Karpas-422 (cell line): ENCODE data around the gene DPH1. TPM values are rescaled to one million over a fixed set of nuclear protein-coding genes. Genes with fewer than 3 reads are reported as not detected.
"Not testable (repeated sequence)": the region's sequence is repeated elsewhere in the genome, so short reads cannot be mapped to it uniquely, and the experiment has no call there.

Experiments used
- DNase-seq: peaks from one replicate; pipeline ENCODE4 v3.0.0-alpha.2; 2015
- H2AFZ ChIP-seq: fragments of 200-600 bp; sonication (generic); 2 replicates; pipeline ENCODE4 v1.6.1; 2014; ENCODE audit warnings: antibody characterized with exemption, low read length, mixed read lengths
- H3K27ac ChIP-seq: fragments of 200-600 bp; sonication (generic); 2 replicates; pipeline ENCODE4 v1.5.1; 2014; ENCODE audit warnings: mild to moderate bottlenecking, low read length, moderate library complexity
- H3K27me3 ChIP-seq: fragments of 200-600 bp; sonication (generic); 2 replicates; pipeline ENCODE4 v1.6.1; 2014; ENCODE audit warnings: low read length, mixed read lengths
- H3K36me3 ChIP-seq: fragments of 200-600 bp; sonication (generic); 2 replicates; pipeline ENCODE4 v1.6.1; 2014; ENCODE audit warnings: low read length, mixed read lengths; ENCODE audit not compliant: insufficient read depth
- H3K4me1 ChIP-seq: fragments of 200-600 bp; sonication (generic); 2 replicates; pipeline ENCODE4 v1.6.1; 2014; ENCODE audit warnings: mild to moderate bottlenecking, low read length, mixed read lengths
- H3K4me2 ChIP-seq: fragments of 200-600 bp; sonication (generic); 2 replicates; pipeline ENCODE4 v1.6.1; 2014; ENCODE audit warnings: low read length, low read depth, mild to moderate bottlenecking; ENCODE audit not compliant: poor library complexity, severe bottlenecking
- H3K4me3 ChIP-seq: fragments of 200-600 bp; sonication (generic); 2 replicates; pipeline ENCODE4 v1.5.1; 2014; ENCODE audit warnings: mild to moderate bottlenecking, antibody characterized with exemption, low read length, mixed read lengths
- H3K79me2 ChIP-seq: fragments of 200-600 bp; sonication (generic); 2 replicates; pipeline ENCODE4 v1.6.1; 2014; ENCODE audit warnings: mild to moderate bottlenecking, low read length, mixed read lengths
- H3K9ac ChIP-seq: fragments of 200-600 bp; sonication (generic); 2 replicates; pipeline ENCODE4 v1.6.0; 2014; ENCODE audit warnings: low read length
- H3K9me2 ChIP-seq: fragments of 200-600 bp; sonication (generic), shearing (Covaris generic); replicated peaks from 2 replicates; pipeline ENCODE4 v1.6.0; 2014; ENCODE audit warnings: mild to moderate bottlenecking, low read length, moderate library complexity; ENCODE audit not compliant: insufficient read depth
- H3K9me3 ChIP-seq: fragments of 300-700, 200-600 bp; sonication (generic); 2 replicates; pipeline ENCODE4 v1.6.1; 2014; ENCODE audit warnings: low read length, mixed read lengths
- H4K20me1 ChIP-seq: fragments of 200-600 bp; sonication (generic); 2 replicates; pipeline ENCODE4 v1.6.1; 2014; ENCODE audit warnings: mild to moderate bottlenecking, antibody characterized with exemption, low read length, low read depth; ENCODE audit not compliant: insufficient read depth
- total RNA-seq: library from RNA; depleted of rRNA; stranded (reverse); fragments of >200 nt; shearing (Covaris generic); gene quantifications from 2 replicates; pipeline ENCODE4 v1.2.3, GENCODE V29; 2014; ENCODE audit warnings: low replicate concordance; rRNA removed

DPH1 gene
- 37.5 and 41.9 TPM in 2 replicates for total RNA-seq

DNA sequence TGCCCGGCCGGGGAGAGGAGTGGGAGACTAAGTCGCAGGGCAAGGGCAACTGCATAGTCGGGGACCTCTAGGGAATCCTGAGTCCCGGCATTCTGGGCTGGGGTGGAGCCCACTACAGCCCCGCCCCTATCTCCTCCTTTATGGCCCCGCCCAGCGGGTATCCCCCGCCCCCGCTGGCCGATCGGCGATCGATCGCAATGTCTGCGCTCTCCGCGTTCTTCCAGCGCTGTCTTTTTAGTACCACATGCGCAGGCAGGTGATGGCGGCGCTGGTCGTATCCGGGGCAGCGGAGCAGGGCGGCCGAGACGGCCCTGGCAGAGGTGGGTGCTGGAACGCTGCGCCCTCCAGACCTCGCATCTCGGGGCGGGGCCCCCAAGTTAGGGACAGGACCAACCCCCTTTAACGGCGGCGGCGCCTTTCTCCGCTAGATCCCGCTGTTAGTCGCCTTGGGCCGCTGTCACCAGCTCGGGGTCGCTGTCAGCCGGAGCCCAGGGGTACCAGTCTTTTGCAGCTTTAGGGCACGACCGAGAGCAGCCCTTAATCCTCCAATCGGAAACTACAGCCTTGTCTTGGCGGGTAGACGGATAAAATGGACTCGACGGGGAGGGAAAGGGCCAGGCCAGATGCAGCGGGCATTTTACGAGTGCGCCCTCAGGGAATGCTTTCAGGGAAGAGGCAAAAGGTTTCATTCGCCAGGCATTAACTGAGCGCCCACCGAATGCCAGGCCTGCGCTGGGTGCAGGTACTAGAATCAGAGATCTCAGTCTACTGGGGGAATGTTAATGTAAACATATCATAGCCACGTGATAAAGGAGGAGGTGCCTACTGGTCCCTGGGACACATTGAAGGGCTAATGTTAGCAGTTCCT is at the start of gene DPH1:
Gene DPH1, plus strand, starts transcription at position 243 of the 868 bp plus-strand sequence. Its CDS starts 17 bp downstream, at position 260.
- no peaks in the 10 kb centered on the region for H3K9me2 ChIP-seq
- H3K36me3 ChIP-seq, result no peaks in the 10 kb centered on the region
- H3K27me3 ChIP-seq, result no peaks in the 10 kb centered on the region
- H3K4me2 ChIP-seq, result peak within 1 kb of the TSS; percentile 86
- peak within 1 kb of the TSS; percentile 95 for H2AFZ ChIP-seq
- no peaks in the 10 kb centered on the region for H3K9me3 ChIP-seq
- H3K4me1 ChIP-seq, result peaks cover 51% of the 10 kb centered on the region
- H3K27ac ChIP-seq, result peak within 1 kb of the TSS; percentile 78
- DNase-seq, result peak; percentile 96
- H3K4me3 ChIP-seq, result peak within 1 kb of the TSS; percentile 95
- H3K9ac ChIP-seq, result peak within 1 kb of the TSS; percentile 93
- H4K20me1 ChIP-seq, result peaks cover 9% of the 10 kb centered on the region
- H3K79me2 ChIP-seq, result peaks cover 15% of the 10 kb centered on the region

DNA sequence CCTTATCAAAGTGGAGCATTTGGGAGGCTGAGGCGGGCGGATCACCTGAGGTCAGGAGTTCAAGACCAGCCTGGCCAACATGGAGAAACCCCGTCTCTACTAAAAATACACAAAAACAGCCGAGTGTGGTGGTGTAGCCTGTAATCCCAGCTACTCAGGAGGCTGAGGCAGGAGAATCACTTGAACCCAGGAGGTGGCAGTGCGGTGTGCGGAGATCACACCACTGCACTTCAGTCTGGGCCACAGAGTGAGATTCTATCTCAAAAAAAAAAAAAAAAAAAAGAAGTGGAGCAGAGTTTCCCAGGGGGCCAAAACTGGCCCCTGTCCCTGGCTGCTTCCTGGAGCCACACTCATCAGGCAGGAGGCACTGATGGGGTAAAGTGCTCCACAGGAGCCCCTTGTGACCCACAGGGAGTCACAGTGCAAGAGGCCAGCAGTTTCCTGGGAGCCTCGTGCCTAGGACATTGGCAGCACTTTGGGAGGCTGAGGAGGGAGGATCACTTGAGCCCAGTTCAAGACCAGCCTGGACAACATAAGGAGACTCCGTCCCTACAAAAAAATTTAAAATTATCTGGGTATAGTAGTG is 49.2 kb upstream of the DPH1 start:
- DNase-seq, result no peak
- no peaks in the 10 kb centered on the region for H3K36me3 ChIP-seq
- no peaks in the 10 kb centered on the region for H3K27me3 ChIP-seq
- H3K27ac ChIP-seq, result no peak overlapping the region
- no peaks in the 10 kb centered on the region for H3K9me2 ChIP-seq
- no peak overlapping the region for H3K4me2 ChIP-seq
- H2AFZ ChIP-seq, result no peak overlapping the region
- no peak overlapping the region for H3K9ac ChIP-seq
- H3K79me2 ChIP-seq, result no peaks in the 10 kb centered on the region
- H3K4me1 ChIP-seq, result peaks cover 3% of the 10 kb centered on the region; the same call in 1 of the 2 replicates
- no peaks in the 10 kb centered on the region for H3K9me3 ChIP-seq
- no peaks in the 10 kb centered on the region for H4K20me1 ChIP-seq
- H3K4me3 ChIP-seq, result no peak overlapping the region

DNA sequence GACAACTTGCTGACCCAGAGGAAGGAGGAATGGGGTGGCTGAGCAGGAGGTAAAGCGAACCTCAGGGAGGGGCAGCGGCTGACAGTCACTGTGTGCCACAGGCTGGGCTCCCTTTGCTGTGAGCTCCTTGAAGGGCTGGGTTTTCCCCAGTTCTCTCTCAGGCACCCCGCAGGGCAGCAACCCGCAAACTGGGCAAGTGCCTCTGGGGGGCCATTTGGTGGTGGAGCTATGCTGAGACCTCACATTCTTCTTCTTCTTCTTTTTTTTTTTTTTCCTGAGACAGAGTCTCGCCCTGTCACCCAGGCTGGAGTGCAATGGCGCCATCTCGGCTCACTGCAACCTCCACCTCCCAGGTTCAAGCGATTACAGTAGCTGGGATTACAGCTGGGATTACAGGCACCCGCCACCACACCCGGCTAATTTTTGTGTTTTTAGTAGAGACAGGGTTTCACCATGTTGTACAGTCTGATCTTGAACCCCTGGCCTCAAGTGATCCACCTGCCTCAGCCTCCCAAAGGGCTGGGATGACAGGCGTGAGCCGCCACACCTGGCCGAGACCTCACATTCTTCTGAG is 47.1 kb upstream of the DPH1 start:
- H3K9ac ChIP-seq, H3K9me2 ChIP-seq, H3K4me2 ChIP-seq, H3K27ac ChIP-seq, H4K20me1 ChIP-seq, H3K27me3 ChIP-seq, H3K79me2 ChIP-seq, H3K4me1 ChIP-seq, H3K36me3 ChIP-seq, DNase-seq, H2AFZ ChIP-seq, H3K9me3 ChIP-seq, H3K4me3 ChIP-seq: not testable (repeated sequence)

DNA sequence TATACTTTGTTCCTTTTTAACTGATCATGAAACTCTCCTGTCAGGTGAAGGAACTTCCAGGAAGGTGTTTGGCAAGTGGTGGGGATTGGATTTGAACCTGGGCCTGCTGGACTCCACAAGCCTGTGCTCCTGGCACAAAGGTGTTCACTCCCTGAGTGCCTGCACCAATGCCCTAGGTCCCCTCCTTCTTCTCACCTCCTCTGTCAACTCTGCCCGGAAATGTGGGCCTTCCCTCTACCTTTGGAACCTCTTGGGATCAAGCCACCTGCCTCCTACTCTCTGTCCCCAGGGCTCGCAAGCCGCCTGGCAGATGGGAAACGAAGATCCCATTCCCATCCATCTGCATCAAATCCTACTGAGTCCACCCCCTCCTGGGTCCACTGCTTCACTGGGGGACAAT is 44.9 kb upstream of the DPH1 start:
- Histone ChIP-seq H2AFZ (no peak overlapping the region), H4K20me1 (no peaks in the 10 kb centered on the region), H3K9me3 (no peaks in the 10 kb centered on the region), H3K9ac (no peak overlapping the region), H3K4me1 (no peaks in the 10 kb centered on the region), H3K79me2 (no peaks in the 10 kb centered on the region), H3K27me3 (no peaks in the 10 kb centered on the region), H3K36me3 (no peaks in the 10 kb centered on the region), H3K4me3 (no peak overlapping the region), H3K27ac (no peak overlapping the region), H3K4me2 (no peak overlapping the region), H3K9me2 (no peaks in the 10 kb centered on the region)
- DNase-seq, result no peak

DNA sequence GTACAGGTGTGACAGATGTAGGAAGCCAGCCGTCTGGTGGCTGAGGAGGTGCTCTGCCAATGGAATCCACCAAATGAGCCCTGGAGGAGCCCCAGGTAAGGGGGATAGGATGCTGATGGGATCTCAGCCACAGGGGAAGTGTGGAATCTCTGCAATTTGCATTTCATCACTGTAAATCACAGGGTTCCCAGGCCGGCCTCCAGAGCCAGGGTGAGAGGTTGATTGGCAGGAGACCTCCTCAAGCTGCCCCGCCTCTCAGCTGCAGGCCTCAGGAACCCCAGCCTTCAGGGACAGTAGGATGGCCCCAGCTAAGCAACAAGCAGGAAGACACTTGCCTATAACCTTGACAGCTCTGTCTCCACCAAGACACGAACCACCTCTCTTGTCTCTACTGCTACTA is 44.3 kb upstream of the DPH1 start:
- no peak for DNase-seq
- Histone ChIP-seq H3K27me3 (no peaks in the 10 kb centered on the region), H3K9me2 (no peaks in the 10 kb centered on the region), H3K36me3 (no peaks in the 10 kb centered on the region), H2AFZ (no peak overlapping the region), H3K4me1 (no peaks in the 10 kb centered on the region), H3K4me2 (no peak overlapping the region), H3K9me3 (no peaks in the 10 kb centered on the region), H4K20me1 (no peaks in the 10 kb centered on the region), H3K79me2 (no peaks in the 10 kb centered on the region), H3K9ac (no peak overlapping the region), H3K27ac (no peak overlapping the region), H3K4me3 (no peak overlapping the region)

DNA sequence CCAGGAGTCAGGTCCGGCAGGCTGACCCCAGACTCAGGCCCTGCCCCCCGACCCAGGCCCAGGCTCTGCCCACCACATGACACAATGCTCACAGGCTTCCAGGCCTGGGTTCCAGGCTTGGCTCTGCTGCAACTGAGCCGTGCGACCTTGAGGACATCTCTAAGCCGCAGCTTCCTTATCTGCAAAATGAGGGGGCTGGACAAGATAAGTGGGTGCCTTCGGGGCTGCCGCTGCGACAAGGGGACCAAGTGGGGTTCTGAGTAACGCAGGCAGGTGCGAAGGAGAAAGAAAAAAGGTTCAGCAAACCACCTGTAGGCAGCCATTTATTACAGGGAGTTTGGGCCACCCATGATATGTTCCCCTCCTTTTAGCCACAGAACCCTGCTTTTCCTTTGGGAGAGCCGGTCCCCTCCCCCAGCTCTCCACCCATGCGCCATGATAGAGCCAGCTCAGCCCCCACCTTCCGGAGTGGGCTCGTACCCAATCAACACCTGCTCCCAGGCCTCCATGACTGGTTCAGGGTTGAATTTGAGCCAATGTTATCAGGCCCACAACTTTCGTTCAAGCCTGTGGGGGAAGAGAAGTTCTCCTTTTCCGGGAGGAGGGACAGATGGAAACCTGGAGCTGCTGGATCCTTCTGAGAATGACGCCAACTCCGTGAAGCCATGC is 43.0 kb upstream of the DPH1 start:
- Histone ChIP-seq H2AFZ (no peak overlapping the region), H3K4me2 (no peak overlapping the region), H3K4me3 (no peak overlapping the region), H3K36me3 (no peaks in the 10 kb centered on the region), H3K27ac (no peak overlapping the region), H3K27me3 (no peaks in the 10 kb centered on the region), H4K20me1 (no peaks in the 10 kb centered on the region), H3K9me2 (no peaks in the 10 kb centered on the region), H3K9ac (no peak overlapping the region), H3K4me1 (no peaks in the 10 kb centered on the region), H3K9me3 (no peaks in the 10 kb centered on the region), H3K79me2 (no peaks in the 10 kb centered on the region)
- DNase-seq, result no peak

DNA sequence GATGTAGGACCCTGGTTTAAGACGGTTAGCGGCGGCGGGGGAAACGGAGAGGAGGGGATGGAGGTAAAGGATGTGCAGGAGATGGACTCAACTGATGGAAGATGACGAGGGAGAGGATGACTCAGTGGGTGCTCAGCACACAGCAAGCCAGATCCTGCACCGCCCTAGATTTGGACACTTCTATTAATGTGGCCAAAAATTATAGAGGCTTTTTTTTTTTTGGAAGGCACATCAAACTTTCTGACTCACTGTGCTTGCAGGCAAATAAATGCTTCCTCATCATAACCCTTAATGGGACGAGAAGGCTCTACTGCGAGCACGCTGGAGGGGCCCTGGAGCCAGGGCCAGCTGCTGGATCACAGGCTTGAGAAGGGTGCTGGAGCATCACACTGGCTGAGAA is 40.8 kb upstream of the DPH1 start:
- Histone ChIP-seq H3K4me2 (no peak overlapping the region), H4K20me1 (no peaks in the 10 kb centered on the region), H2AFZ (no peak overlapping the region), H3K9me2 (no peaks in the 10 kb centered on the region), H3K4me3 (no peak overlapping the region), H3K79me2 (no peaks in the 10 kb centered on the region), H3K9ac (no peak overlapping the region), H3K9me3 (no peaks in the 10 kb centered on the region), H3K27me3 (no peaks in the 10 kb centered on the region), H3K27ac (no peak overlapping the region), H3K4me1 (no peaks in the 10 kb centered on the region), H3K36me3 (no peaks in the 10 kb centered on the region)
- DNase-seq, result no peak

DNA sequence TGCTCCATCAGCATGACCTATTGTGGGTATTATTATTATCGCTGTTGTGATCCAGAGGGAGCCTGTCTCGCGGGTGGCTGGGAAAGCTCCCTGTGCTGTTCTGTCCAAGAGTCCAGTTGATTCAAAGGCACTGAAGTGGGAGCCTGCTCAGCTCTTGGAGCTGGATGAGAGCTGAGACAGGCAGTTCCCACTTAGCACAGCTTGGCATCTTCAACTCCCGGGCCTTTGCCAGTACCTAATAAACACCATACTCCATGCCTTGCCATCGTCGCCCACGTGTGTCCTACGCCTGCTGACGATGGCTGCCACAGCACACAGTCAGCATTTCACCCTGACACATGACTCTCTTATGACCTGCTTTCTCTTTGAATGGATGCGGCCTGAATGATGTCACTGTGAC is 37.4 kb upstream of the DPH1 start:
- no peak overlapping the region for H3K4me2 ChIP-seq
- no peaks in the 10 kb centered on the region for H3K79me2 ChIP-seq
- no peak overlapping the region for H3K27ac ChIP-seq
- H3K4me3 ChIP-seq, result no peak overlapping the region
- H3K9me2 ChIP-seq, result no peaks in the 10 kb centered on the region
- no peak overlapping the region for H3K9ac ChIP-seq
- H2AFZ ChIP-seq, result no peak overlapping the region
- H3K4me1 ChIP-seq, result no peaks in the 10 kb centered on the region
- no peaks in the 10 kb centered on the region for H3K36me3 ChIP-seq
- DNase-seq, result no peak
- H4K20me1 ChIP-seq, result no peaks in the 10 kb centered on the region
- H3K9me3 ChIP-seq, result no peaks in the 10 kb centered on the region
- H3K27me3 ChIP-seq, result no peaks in the 10 kb centered on the region
